GM23248 (cell line): ENCODE data around the gene MDM4.

ENCODE experiments used
- EZH2 ChIP-seq: fragments of 200-600 bp; sonication (generic); IDR thresholded peaks from 2 replicates; pipeline ENCODE4 v1.6.1; 2018; ENCODE audit warnings: antibody characterized with exemption, mild to moderate bottlenecking; ENCODE audit not compliant: insufficient read depth, poor library complexity, severe bottlenecking
- EZH2phosphoT487 ChIP-seq: fragments of 200-600 bp; sonication (generic); IDR thresholded peaks from 2 replicates; pipeline ENCODE4 v1.6.1; 2018; ENCODE audit warnings: antibody characterized with exemption, moderate library complexity, mild to moderate bottlenecking, low read depth; ENCODE audit not compliant: insufficient read depth

DNA sequence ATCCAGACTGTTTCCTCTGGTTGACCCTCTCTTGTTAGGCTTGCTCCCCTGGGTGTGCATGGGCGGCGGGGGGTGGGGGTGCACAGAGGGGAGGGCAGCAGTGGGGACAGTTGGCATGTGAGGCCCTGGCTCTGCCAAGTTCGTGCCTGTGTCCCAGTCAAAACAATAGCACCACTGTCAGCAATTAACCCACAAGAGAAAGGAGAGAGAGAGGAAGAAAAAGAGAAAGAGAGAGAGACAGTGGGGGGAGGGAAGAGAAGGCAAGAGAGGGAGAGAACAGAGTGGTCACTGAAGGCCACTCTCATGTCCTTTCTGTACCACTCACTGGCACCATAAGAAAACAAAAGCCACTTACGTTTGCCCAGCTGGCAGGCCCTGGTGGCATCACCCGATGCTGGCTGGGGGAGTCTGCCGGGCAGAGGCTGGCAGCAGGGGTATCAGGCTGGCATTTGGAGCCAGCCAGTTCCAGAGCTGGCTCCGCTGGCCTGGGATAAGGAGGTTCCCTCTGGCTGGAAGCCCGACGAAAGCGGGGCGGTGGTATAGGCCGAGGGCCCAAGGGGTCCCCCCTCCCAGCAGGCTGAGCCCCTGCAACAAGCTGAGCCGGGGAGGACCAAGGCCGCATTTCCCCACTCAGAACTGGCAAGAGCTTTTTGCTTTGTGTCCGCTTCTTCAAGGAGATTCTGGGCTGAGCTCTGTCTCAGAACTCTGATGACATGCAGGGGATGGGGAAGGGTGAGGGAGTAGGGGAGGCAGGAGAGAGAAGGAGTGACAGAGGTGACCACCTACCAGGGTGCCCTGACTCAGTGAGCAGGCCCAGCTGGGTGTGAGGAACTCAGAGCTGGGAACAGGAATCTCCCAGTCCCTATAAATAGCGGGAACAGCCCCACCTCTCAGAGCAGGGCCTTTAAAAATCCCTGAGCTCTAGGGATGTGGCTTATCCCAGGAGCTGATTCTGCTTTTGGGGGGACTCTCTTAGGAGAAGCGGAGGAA, 49.5 kb upstream of the MDM4 start:
- TF ChIP-seq EZH2phosphoT487, result no peak
- no peak for TF ChIP-seq EZH2
